HG02870 (cell line): ENCODE results near the gene SLC16A3.

Experiments
- ATAC-seq: cut with Tn5 transposase; IDR thresholded peaks from one replicate; pipeline ENCODE4 v1.9.1; 2021; ENCODE audit warnings: mild to moderate bottlenecking, moderate library complexity; ENCODE audit not compliant: unreplicated experiment

The SLC16A3 gene

GRCh38 chr17:82280537-82280936 is 51.7 kb downstream of the SLC16A3 start:
- no peak for ATAC-seq

- no peak for ATAC-seq
Observed at GRCh38 chr17:82281076-82281475, 52.2 kb downstream of the SLC16A3 start.

GRCh38 chr17:82281502-82282238 is 52.8 kb downstream of the SLC16A3 start:
- ATAC-seq = no peak

- no peak for ATAC-seq
Observed at GRCh38 chr17:82282239-82283207, 53.7 kb downstream of the SLC16A3 start.

- ATAC-seq = no peak
Observed at GRCh38 chr17:82283208-82283749, 54.4 kb downstream of the SLC16A3 start.

GRCh38 chr17:82285141-82285540 is 56.3 kb downstream of the SLC16A3 start:
- ATAC-seq = no peak

- no peak for ATAC-seq
Observed at GRCh38 chr17:82287013-82287867, 58.4 kb downstream of the SLC16A3 start.

- ATAC-seq = no peak
Observed at GRCh38 chr17:82287868-82288801, 59.3 kb downstream of the SLC16A3 start.
